ENCODE data around the gene EPHB4.

The EPHB4 gene

DNA sequence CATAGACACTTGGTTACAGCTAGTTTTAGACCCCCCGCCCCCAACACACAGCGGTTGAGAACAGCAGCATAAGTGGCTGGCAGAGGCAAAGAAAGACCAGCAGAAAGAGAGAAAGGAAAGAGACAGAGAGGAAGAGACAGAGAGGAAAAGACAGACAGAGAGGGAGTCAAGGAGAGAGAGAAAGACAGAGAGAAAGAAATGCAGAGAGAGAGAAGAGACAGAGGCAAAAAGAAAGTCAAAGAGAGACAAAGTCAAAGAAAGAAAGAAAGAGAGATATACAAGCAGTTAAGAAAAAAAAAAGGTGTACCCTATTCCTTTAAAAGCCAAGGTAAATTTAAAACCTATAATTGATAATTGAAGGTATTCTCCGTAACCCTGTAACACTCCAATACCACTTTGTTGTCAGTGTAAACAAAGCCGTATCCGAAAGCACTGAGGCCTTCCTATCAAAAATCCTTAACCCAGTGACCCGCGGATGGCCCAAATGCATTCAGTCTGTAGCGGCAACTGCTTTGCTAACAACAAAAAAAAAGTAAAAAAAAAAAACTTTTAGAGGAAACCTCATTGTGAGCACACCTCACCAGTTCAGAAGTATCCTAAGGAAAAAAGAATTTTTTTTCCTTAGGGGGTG lies 13.3 kb upstream of the EPHB4 start:
- no peak for TF ChIP-seq CTCF (IDR thresholded peaks at IDR 0.05; ENCODE audit: unreplicated experiment in 3 of 3)
- peak overlapping the region; percentile 52 to 76 (median 69) for H3K27ac Mint-ChIP-seq
- H3K4me3 Mint-ChIP-seq: peak overlapping the region in 2 of 3 experiments; percentile 3 to 50
- H3K27me3 Mint-ChIP-seq (ENCODE audit: low read depth): no peaks in the 10 kb centered on the region
- no peaks in the 10 kb centered on the region for H3K9me3 Mint-ChIP-seq
- no peaks in the 10 kb centered on the region for H3K36me3 Mint-ChIP-seq (ENCODE audit: low read depth)
- peaks cover 24% of the 10 kb centered on the region for H3K4me1 Mint-ChIP-seq

DNA sequence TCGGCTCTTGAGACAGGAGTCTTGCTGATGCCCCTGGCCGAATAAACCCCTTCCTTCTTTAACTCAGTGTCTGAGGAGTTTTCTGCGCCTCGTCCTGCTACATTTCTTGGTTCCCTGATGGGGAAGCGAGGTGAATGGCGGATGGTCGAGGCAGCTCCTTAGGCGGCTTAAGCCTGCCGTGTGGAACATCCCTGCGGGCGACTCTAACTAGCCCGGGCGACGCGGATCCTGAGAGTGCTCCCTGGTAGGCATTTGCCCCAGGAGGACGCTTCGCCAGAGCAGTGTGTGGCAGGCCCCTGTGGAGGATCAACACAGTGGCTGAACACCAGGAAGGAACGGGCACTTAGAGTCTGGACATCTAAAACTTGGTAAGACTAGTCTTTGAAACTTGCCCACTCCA lies 12.0 kb upstream of the EPHB4 start:
- Mint-ChIP-seq H3K4me1 (peaks cover 27% of the 10 kb centered on the region), H3K27ac (no peak overlapping the region), H3K27me3 (ENCODE audit: low read depth) (no peaks in the 10 kb centered on the region), H3K9me3 (no peaks in the 10 kb centered on the region), H3K36me3 (ENCODE audit: low read depth) (no peaks in the 10 kb centered on the region), H3K4me3 (no peak overlapping the region)
- no peak for TF ChIP-seq CTCF (IDR thresholded peaks at IDR 0.05; ENCODE audit: unreplicated experiment in 3 of 3)

DNA sequence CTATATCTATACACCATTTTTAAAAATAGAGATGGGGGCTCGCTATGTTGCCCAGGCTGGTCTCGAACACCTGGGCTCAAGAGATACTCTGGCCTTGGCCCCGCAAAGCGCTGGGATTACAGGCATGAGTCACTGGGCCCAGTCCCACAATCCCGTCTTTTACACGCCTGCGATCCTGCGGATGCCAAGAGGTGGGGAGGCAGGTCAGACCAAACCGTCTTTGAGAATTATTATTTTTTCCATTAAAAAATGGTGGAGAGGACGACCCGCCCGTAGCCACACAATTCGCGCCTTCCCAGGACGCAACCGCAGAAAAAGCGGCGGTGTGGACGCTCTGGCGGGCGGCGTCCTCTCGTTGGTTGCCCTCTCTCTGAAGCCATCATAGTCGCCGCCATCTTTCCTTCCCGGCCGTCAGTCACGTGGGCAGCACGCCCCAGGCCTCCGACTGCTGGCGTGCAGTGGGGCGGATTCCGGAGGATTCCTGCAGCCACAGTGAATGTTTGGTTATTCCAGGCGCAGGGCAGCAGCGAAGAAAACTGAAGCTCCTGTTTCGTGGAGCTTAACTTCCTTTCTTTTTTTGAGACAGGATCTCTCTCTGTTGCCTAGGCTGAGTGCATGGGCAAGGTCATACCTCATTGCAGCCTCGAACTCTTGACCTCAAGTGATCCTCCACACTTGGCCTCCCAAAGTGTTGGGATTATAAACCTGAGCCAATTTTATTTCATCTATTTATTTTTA lies 9.9 kb upstream of the EPHB4 start:
- Mint-ChIP-seq H3K9me3 (no peaks in the 10 kb centered on the region), H3K36me3 (ENCODE audit: low read depth) (no peaks in the 10 kb centered on the region), H3K27ac (peak overlapping the region; percentile 96 to 99 (median 98)), H3K4me1 (peaks cover 27% of the 10 kb centered on the region), H3K4me3 (peak overlapping the region; percentile 77 to 81 (median 79)), H3K27me3 (ENCODE audit: low read depth) (no peaks in the 10 kb centered on the region)
- no peak for TF ChIP-seq CTCF (IDR thresholded peaks at IDR 0.05; ENCODE audit: unreplicated experiment in 3 of 3)

DNA sequence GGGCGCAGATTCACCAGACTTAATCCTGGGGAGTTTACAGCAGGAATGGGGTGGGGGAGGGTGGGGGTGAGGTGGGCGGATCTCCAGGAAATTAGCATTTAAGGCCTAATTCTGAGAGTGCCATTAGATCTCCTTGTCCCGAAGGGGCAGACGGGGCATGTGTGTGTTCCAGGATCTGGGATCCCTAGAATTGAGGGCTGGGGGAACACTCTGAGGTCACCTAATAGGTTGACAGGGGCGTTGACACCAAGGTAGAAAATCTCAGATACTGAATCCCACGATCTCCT lies 9.4 kb upstream of the EPHB4 start:
- Mint-ChIP-seq H3K4me1 (peaks cover 27% of the 10 kb centered on the region), H3K36me3 (ENCODE audit: low read depth) (no peaks in the 10 kb centered on the region), H3K4me3 (peak overlapping the region; percentile 77 to 81 (median 79)), H3K9me3 (no peaks in the 10 kb centered on the region), H3K27me3 (ENCODE audit: low read depth) (no peaks in the 10 kb centered on the region), H3K27ac (peak overlapping the region; percentile 96 to 99 (median 98))
- no peak for TF ChIP-seq CTCF (IDR thresholded peaks at IDR 0.05; ENCODE audit: unreplicated experiment in 3 of 3)

DNA sequence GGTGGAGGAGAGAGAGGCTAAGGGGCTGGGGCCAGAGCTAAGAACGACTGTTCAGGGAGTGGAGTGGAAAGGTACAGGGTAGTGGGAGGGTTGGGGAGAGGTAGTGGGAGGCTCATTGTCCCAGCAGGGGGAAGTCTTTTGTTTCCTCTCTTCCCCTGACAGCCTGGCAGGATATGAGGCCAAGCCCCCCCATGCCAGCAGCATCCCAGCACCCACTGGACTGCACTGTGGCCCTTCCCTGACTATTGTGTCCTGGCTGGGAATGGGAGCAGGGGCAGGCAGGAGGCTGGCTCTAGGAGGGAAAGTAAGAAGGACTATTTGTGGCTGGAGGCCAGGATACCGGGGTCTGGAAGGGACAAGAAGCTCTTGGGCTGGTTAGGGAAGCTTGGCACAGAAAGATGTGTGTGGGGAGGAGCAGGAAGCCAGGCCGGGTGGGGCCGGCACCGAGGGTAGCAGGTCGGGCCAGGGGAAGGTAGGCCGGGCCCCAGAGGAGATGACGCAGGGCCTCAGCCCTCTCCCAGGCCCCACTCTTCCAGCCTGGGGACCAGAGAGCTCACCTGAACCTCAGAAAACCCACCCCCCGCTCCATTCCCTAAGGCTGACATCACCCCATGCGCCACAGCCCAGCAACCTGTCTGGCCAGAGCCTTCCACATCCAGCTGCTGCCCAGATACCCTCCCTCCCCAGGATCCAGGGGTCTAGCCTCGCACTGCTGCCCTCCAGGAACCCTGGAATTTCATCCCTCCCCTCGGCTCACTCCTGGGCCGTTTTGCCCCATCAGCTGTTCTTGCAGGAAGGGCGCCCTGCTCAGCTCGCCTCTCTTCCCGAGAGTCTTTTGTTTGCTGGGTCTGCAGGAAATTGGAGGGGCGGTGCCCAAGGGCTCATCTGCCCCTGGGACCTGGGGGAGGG lies 8.8 kb upstream of the EPHB4 start:
- TF ChIP-seq CTCF (IDR thresholded peaks at IDR 0.05; ENCODE audit: unreplicated experiment in 3 of 3): no peak
- no peaks in the 10 kb centered on the region for H3K36me3 Mint-ChIP-seq (ENCODE audit: low read depth)
- H3K27ac Mint-ChIP-seq: peak overlapping the region; percentile 96 to 99 (median 98)
- H3K27me3 Mint-ChIP-seq (ENCODE audit: low read depth): no peaks in the 10 kb centered on the region
- peak overlapping the region; percentile 63 to 81 (median 77) for H3K4me3 Mint-ChIP-seq
- peaks cover 27% of the 10 kb centered on the region for H3K4me1 Mint-ChIP-seq
- H3K9me3 Mint-ChIP-seq: no peaks in the 10 kb centered on the region
